PFSK-1 (cell line): ENCODE results near the gene LAMC1.

ENCODE experiments used
- FOXP2 ChIP-seq: optimal IDR thresholded peaks from 2 replicates; pipeline ENCODE3; 2011; ENCODE audit warnings: borderline replicate concordance, control low read depth, inconsistent platforms; ENCODE audit not compliant: insufficient read depth; ENCODE audit errors: extremely low read length, extremely low read depth
- POLR2AphosphoS5 ChIP-seq: IDR thresholded peaks from 2 replicates; pipeline ENCODE4 v1.6.1; 2012; ENCODE audit warnings: low read depth, mild to moderate bottlenecking, control low read depth, low read length, moderate library complexity
- SIN3A ChIP-seq: IDR thresholded peaks from 2 replicates; pipeline ENCODE4 v1.6.1; 2012; ENCODE audit warnings: mild to moderate bottlenecking, low read length, moderate library complexity, borderline replicate concordance; ENCODE audit not compliant: insufficient read depth
- TAF1 ChIP-seq: IDR thresholded peaks from 2 replicates; pipeline ENCODE4 v1.6.1; 2012; ENCODE audit warnings: low read length, control low read depth, borderline replicate concordance; ENCODE audit not compliant: insufficient read depth
- TF ChIP-seq, protein P1 (sequence below), 2 experiments: IDR thresholded peaks; 2 replicates each; pipeline versions ENCODE4 v1.6.1 to v1.8.0; 2011 to 2012; ENCODE audit warnings: low read depth in 2 of 2, low read length in 2 of 2, control low read depth in 1 of 2, inconsistent platforms in 1 of 2, mild to moderate bottlenecking in 1 of 2, moderate library complexity in 1 of 2; ENCODE audit not compliant: insufficient read depth in 1 of 2

LAMC1 gene

DNA sequence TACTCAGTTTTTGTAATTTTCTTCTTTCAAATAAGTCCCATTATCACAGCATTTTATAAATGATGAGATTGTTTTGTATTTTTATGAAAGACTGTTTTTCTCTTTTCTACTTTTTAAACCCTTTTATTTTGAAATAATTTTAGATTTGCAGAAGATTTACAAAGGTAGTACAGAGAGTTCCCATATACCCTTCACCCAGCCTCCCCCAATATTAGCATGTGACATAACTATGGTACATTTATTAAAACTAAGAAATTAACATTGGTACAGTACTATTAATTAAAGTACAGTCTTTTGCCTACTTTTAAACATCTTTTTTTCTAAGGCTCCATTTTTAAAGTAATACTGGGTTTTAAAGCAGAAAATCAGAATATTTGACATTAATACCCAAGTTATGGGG lies 127.2 kb downstream of the LAMC1 start:
- TF ChIP-seq TAF1 = no peak
- TF ChIP-seq, protein P1, sequence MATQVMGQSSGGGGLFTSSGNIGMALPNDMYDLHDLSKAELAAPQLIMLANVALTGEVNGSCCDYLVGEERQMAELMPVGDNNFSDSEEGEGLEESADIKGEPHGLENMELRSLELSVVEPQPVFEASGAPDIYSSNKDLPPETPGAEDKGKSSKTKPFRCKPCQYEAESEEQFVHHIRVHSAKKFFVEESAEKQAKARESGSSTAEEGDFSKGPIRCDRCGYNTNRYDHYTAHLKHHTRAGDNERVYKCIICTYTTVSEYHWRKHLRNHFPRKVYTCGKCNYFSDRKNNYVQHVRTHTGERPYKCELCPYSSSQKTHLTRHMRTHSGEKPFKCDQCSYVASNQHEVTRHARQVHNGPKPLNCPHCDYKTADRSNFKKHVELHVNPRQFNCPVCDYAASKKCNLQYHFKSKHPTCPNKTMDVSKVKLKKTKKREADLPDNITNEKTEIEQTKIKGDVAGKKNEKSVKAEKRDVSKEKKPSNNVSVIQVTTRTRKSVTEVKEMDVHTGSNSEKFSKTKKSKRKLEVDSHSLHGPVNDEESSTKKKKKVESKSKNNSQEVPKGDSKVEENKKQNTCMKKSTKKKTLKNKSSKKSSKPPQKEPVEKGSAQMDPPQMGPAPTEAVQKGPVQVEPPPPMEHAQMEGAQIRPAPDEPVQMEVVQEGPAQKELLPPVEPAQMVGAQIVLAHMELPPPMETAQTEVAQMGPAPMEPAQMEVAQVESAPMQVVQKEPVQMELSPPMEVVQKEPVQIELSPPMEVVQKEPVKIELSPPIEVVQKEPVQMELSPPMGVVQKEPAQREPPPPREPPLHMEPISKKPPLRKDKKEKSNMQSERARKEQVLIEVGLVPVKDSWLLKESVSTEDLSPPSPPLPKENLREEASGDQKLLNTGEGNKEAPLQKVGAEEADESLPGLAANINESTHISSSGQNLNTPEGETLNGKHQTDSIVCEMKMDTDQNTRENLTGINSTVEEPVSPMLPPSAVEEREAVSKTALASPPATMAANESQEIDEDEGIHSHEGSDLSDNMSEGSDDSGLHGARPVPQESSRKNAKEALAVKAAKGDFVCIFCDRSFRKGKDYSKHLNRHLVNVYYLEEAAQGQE (IDR thresholded peaks at IDR 0.05; ENCODE audit: insufficient read depth in 1 of 2, low read depth in 2 of 2, low read length in 2 of 2) = no peak
- TF ChIP-seq SIN3A = no peak

DNA sequence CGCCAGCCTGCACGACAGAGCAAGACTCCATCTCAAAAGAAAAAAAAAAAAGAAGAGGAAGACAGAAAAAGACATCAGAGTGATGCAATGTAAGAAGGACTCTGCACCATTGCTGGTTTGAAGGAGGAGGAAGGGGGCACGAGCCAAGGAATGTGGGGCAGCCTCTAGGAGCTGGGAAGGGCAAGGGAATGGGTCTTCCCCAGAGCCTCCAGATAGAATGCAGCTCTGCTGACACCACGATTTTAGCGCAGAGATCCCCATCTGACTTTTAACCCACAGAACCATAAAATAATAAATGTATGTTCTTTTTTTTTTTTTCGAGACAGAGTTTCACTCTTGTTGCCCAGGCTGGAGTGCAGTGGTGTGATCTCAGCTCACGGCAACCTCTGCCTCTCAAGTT lies 129.0 kb downstream of the LAMC1 start:
- TF ChIP-seq FOXP2 (no peak), POLR2AphosphoS5 (no peak), TAF1 (no peak), SIN3A (no peak)
- TF ChIP-seq, protein P1 (IDR thresholded peaks at IDR 0.05; ENCODE audit: insufficient read depth in 1 of 2, low read depth in 2 of 2, low read length in 2 of 2) = no peak

DNA sequence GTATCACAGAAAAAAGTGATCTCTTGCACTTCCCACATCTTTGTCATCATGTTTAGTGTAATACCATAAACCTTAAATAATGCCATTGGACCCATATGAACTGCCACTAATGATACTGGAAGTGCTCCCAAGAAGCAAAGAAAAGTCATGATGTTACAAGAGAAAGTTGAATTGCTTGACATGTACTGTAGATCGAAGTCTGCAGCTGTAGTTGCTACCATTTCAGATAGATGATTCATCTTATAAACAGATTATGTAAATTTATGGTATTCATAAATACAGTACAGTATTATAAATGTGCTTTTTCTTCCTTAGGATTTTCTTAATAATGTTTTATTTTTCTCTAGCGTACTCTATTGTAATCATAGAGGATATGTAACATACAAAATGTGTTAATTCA lies 132.7 kb downstream of the LAMC1 start:
- TF ChIP-seq FOXP2 = no peak
- TF ChIP-seq TAF1 = no peak
- no peak for TF ChIP-seq POLR2AphosphoS5
- TF ChIP-seq SIN3A = no peak
- TF ChIP-seq, protein P1 (IDR thresholded peaks at IDR 0.05; ENCODE audit: insufficient read depth in 1 of 2, low read depth in 2 of 2, low read length in 2 of 2) = no peak

DNA sequence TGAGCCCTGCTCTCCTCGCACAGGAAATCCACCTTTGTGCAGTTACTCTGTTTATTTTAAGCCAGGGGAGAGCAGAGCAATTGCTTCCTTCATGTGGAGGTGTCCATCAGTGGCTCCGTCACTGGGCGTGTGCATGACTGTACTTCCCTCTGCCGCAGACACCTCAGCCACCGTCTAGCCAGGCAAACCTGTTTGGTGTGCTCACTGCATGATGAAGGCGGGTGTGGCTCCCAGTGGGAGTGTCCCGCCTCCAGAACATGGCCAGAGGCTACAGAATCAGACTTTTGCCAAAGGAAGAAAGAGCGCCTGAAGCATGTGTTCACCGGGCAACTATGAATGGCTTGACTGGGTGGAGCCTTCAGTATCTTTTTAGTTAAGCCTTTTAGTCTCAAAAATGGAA lies 136.7 kb downstream of the LAMC1 start:
- peak; percentile 11 for TF ChIP-seq FOXP2
- TF ChIP-seq POLR2AphosphoS5 = no peak

DNA sequence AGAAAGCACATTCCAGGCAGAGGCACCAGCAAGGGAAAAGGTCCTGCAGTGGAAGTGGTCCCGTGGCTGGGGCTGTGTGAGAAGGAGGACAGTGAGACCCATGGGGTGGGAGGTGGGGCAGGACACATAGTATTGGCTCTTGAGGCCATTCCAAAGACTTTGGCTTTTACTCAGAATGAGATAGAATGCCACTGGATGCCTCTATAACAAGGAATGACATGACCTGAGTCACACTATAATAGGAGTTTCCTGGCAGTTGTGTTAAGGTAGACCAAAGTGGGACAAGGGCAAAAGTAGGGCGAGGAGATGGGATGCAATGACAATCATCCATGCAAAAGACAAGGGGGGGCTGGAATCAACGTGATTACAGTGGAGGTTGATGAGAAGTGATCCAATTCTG lies 138.2 kb downstream of the LAMC1 start:
- no peak for TF ChIP-seq POLR2AphosphoS5
- TF ChIP-seq FOXP2 = no peak
- TF ChIP-seq, protein P1 (IDR thresholded peaks at IDR 0.05; ENCODE audit: insufficient read depth in 1 of 2, low read depth in 2 of 2, low read length in 2 of 2) = no peak
- TF ChIP-seq SIN3A = no peak
- TF ChIP-seq TAF1 = no peak
